DMS79 treated with DMSO at 0.1 percent for 48 hours (cell line): ENCODE data around the gene C20orf204.

Source experiments
- DNase-seq: peaks from one replicate; lab custom pipeline; 2025; lab: John Stamatoyannopoulos, UW

C20orf204 gene

GRCh38 chr20:64072498-64073063 is 36.6 kb downstream of the C20orf204 start:
- no peak for DNase-seq

DNA sequence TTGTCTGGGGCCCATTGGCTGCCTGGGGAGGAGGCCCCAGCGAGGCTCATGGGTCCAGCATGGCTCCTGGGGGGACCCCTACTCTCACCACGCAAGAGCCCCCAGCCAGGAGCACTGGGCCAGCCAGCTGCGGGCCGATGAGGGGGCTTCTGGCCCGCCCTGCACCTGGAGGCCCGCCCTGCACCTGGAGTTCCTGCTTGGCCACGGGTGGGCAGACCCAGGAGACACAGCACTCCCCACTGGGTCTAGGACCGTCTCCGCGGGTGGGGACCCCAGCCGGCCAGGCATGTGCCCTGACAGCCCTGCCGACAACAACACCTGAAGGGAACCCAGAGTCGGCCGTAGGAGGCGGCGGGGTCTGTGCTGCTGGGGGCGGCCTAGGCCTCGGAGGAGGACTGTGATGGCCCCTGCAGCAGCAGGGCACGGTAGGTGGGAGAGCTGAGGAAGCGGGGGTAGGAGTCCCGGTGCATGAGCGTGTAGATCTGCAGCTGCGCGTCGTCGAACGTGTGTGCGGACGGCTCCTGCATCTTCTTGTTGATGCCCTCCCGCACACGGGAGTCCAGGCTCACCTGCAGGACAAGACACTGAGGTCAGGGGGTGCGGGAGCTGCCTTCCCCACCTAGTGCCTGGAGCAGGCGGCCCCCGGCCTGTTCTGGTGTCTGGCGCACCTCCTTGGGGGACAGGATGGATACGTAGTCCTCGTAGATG is 37.6 kb downstream of the C20orf204 start:
- no peak for DNase-seq

DNA sequence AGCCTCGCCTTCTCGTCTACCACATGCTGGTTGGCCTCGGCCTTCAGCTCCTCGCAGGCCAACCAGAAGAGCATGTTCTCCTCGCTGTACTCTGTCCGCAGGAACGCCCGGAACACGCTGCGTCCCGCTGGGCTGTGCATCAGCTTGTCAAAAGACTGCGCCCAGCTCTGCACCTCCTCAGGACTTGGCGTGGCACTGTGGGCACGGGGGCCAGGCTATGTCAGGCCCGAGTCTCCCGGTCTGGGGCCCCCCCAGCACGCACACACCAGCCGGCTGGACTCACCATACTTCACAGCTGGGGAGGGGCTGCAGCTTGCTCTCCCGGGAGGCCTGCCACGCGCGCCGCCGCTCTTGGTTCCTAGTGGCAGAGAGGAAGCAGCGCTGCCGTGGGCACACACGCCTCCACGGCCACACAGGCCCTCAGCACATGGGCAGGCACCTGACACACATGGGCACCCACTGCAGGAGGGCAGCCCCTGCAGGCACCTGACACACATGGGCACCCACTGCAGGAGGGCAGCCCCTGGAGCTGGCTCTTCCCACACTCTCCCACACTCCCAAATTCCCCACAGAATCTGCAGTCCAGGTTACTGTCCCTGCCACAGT is 38.3 kb downstream of the C20orf204 start:
- DNase-seq: no peak

DNA sequence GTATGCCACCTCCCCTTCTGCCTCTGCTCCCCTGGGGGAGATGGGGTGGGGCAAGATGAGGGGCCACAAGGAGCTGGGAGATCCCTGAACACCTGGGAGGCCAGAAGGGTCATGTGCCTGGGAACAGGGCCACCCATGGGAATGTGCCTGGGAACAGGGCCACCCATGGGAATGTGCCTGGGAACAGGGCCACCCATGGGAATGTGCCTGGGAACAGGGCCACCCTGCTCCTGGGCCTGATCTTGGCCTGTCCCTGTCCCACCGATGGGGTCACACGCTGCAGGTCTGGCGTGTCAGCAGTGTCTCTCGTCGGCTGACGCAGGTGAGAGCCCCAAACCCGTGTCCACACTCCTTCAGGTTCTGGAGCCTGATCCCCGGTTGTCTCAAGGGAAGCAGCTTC is 39.0 kb downstream of the C20orf204 start:
- DNase-seq: no peak

GRCh38 chr20:64075556-64075955 is 39.6 kb downstream of the C20orf204 start:
- DNase-seq: no peak

DNA sequence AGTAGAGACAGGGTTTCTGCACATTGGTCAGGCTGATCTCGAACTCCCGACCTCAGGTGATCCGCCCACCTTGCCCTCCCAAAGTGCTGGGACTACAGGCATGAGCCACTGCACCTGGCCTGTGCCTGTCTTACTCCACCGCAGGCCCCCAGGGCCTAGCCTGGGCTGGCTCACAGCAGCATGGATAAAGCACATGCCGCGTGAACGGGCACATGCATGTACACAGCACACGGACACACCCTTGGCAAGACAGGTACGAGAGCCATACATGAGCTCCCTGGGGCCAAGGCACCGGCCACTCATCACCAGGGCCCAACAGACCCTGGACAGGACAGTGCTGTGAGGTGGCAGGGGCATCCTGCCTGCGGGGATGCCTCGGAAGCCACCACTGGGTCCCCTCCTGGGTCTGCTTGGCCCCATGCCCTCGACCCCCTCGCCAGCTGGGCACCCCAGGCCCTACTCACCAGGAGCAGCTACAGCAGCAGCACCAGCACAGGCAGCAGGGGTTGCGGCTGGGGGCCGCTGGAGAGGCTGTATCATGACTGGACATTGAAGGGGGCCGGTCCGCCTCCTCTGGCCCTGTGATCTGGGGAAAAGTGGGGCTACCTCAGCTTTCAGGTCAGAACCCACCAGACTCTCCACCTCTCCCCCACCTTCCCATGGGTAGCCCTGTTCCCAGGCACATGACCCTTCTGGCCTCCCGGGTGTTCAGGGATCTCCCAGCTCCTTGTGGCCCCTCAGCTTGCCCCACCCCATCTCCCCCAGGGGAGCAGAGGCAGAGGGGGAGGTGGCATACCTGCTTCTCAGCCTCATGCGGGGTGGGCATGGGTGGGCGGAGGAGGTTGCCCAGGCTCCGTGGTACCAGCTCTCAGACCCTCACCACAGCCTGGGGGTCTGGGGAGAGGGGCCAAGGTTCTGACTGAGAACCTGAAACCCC is 40.3 kb downstream of the C20orf204 start:
- DNase-seq: no peak

DNA sequence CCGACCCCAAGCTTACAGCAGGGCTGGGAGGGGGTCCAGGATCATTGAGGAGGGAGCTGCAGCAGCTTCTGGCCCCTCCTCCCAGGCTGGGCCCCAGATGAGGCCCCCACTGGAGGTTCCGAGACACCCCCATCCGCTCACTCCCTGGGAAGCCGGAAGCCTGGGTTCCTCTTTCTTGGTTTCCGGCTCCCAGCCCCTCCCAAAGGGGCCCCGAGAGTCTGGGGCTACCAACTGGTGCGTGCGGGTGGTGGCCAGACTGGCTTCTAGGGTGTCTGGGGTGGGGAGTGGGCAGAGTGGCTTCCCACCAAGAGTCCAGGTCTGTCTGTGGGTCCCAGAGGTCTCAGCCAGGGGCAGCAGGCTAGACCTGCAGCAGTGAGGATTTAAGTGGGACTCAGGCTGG is 41.1 kb downstream of the C20orf204 start:
- no peak for DNase-seq

GRCh38 chr20:64077541-64077875 is 41.5 kb downstream of the C20orf204 start:
- DNase-seq: no peak

DNA sequence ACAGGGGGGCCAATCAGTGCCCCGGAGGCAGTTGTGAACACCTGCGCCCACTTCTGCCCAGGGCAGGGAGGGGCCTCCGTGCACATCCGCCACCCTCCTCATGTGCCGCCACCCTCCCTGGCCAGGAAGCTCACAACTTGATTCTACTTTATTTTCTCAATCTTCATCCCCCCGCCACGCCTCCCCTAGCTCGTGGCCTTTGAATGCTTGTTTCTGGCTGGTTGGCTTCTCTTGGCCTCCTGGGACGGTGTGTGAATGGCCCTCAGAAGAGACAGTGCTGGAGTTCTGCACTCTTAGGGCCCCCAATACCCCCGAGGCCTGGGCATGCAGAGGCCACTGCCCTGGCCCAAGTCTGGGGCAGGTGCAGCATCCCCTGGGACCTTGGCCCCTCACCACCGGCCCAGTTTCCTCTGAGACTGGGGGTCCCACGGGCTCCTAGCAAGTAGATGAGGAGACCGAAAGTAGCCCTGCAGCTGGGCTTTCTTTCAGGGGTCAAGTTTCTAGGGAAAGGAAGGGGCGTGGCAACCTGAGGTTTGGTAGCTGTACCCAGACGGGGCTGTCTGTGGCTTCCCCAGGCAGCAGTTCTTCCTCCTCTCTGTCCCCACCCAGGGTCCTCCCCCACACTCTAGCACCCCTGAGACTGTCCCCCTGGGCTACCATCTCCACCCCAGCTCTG is 42.0 kb downstream of the C20orf204 start:
- DNase-seq: peak; percentile 88

DNA sequence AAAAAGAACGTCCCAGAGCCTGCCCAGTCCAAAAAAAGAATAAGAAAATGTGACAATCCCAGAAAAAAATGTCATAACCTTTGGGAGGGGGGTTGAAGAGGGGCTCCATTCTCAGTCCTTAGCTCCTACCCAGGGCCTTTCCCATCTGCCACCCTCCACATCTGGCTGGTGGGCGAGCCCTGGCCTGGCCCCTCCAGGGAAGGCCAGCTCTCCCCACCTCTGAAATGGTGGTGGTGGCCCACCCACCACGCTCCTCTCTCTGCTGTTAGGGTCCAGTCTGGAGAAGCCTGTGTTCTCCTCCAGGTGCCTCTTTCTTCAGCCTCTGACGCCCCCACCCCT is 42.9 kb downstream of the C20orf204 start:
- no peak for DNase-seq

DNA sequence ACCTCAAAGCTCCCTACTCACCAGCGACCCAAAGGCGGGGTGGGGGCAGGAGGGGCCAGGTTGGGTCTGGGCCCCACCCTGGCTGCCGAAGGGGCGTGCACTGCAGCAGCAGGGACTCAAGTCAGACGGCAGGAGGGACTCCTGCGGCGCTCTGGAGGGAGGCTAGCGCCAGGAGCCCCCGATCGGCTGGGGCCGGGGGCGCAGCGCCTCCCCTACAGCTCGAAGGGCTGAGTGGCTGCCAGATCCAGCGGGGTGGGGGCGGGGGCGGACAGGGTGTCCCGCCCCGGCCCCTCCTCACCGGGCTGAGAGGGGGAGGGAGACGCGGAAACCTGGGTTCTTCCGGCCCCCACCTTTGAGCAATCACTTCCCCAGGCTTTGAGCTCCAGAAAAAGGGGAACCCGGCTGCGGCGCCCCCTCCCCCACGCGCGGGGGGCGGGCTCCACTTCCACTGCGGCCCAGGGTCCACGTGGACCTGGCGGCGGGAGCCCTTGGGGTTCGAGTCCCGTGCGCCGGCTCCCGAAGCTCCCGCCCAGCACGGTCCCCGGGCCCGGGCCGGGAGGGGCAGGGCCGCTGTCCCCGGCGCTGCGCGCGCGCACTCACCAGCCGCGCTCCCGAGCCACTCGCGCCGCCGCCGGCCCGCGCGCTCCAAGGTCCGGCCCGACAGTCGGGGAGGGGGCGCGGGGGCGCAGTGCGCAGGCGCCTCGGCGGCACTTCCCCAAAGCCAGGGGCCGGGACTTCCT is 43.5 kb downstream of the C20orf204 start, which contains the start of gene RGS19:
Gene RGS19, minus strand, starts transcription at position 246 of the 740 bp plus-strand sequence. CDS start 2,632 bp downstream, outside the sequence.
- peak; percentile 71 for DNase-seq

DNA sequence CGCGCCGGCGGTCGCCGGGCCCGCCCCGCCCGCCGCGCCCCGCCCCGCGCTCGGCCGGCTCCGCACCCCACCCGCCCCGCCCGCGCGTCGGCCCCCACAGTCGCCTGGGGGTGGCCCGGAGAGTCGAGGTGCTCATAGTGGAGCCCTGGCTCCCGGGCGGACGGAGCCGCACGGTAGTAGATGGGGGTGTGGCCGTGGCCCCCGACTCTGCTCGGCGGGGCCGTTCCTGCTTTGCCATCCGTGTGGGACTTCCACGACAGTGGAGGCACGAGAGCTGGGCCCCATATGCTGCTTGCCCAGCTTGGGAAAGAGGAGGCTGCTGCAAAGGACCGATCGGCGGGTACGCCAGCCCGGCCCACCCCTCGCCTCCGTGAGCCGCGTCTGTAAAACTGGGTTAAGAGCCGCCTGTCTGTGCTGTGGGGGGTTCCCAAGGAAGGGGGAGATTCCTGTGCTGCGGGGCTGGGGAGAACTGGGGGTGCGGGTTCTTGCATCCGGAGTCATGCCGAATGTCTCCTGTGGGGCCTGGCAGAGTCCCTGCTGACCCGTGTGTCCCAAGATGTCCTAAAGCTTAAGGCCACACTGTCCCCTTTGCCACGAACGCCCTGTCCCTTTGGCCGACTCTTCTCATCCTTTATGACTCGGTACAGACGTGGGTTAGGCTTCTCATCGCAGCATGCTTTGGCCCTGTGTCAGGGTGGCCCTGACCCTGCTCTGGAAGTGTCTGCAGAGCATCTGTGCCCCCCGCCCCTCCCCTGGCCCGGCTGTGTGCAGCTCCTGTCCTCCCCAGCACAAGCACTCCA is 44.2 kb downstream of the C20orf204 start, which contains the start of gene OPRL1:
Gene OPRL1, plus strand, starts transcription at position 70 of the 800 bp plus-strand sequence. CDS start 12,639 bp downstream, outside the sequence.
- no peak for DNase-seq

DNA sequence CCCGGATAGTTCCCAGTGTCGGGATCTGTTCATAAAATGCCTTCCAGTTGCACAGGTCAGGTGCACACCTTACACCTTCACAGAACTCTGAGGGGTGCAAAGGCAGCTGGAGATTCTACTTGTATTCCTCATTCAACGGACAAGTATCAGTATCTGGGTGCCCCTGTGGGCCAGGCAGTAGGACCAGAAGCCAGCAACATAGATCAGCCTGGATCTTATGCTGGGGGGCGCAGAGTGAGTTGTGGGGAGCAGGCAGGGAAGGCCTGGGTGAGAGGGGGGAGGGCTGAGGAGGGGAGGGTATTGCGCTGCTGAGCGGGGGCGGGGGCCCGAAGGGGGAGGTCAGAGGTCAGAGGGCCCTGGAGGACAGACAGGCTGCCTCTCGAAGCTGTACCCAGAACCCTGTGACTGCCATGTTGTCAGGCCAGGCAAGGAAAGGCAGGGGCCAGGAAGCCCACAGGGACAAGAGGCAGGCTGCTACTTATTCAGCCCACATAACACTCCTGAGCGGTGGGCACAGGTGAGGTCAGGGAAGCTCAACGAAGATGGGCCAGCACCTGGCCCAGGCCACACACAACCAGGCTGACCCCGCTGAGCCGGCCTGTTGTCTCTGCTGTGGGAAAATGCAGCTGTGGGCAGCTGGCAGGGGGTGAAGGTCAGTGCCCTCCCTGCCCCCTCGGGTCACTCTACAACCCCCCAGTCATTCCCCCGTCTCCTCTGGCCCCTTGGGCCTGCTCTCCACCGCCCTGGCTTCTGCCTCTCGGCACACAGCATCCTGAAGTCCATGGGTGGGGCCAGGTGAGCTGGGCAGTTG is 45.0 kb downstream of the C20orf204 start:
- no peak for DNase-seq

GRCh38 chr20:64081624-64081964 is 45.6 kb downstream of the C20orf204 start:
- DNase-seq: no peak

GRCh38 chr20:64082126-64082731 is 46.2 kb downstream of the C20orf204 start:
- no peak for DNase-seq

DNA sequence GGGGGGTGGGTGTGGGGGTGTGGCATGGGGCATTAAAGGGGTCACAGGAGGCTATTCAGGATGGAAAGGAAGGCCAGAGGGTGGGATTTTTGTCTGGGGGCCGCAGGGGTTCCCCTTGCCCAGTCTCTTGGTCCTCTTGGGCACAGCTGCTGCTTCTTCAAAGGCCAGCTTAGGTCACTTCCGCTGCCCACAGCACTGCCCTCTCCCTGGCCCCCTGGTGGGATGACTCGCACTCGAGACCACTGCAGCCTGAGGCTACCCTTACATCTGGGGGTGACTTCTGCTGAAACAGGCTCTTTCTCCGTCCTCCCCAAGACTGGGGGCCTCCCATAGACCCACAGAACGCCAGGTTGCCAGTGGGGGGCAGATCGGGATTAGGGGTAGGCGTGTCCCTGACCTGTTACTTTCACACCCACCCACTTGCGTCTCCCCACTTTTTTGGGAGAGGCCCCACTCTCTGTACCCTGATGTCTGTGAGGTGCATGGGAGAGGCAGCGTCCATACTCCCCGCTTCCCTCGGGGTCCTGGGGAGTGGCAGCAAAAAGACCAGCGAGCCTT is 46.9 kb downstream of the C20orf204 start:
- DNase-seq: no peak

DNA sequence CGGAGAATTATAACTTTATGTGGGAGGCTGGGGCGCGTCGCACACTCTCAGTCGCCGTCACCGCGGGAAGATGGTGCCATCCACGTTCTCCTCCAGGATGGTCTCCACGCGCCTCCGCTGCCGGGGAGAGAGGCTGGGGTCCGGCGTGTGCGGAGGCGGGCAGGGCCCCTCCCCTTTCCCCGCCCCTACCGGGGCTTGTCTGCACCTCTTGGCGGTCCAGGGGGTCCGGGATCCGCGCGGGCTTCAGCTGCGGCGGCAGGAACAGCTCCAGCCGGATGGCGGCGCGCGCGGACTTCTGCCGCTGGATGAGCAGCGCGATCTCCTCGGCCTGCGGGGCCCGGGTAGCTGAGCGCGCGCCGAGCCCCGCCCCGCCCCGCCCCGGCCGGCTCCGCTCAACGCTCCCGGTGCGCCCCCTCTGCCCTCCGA is 47.4 kb downstream of the C20orf204 start:
- peak; percentile 74 for DNase-seq

DNA sequence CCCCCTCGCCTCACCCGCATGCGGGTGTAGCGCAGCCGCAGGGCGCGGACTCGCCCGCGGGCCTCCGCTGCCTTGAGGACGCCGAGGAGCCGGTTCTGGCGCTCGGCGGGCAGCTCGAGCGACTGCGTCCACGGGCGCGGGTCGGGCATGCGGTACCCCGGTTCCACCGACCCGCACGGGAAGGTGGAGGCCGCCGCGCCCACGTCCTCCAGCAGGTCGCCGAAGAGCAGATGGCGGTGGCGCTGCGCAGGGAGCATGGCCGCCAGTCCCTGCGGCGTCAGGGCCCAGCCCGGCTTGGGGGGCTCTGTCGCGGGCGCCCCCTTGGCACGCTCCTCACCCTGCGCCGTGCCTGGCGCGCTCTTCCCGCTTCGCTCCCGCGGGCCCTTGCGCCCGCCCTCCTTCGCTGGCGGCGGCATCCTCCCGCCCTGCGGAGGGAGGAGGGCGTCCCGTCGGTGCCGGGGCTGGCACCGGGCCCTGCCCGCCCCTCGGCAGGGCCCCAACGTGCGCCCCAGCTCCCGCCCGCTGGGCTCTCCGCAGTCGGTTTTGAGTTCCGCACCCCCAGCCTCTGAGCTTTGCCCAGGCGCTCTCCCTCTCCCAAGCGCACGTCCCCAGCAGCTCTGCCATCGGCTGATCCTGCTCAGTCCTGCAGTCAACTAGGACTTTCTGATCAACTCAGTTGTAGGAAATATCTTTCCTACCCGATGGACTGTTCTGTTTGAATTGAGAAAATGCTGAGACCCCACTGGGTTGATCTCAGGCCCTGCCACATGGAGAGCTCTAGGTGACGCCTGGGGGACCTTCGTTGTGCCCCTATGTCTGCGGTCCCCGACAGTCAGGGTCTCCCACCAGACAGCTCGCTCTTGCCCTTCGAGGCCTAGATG is 48.1 kb downstream of the C20orf204 start, which contains the start of gene LKAAEAR1:
Gene LKAAEAR1, minus strand, starts transcription at position 595 of the 881 bp plus-strand sequence. Its CDS starts 179 bp downstream, at position 416.
- no peak for DNase-seq
